Fibroblast of the aortic adventitia (primary cell): ENCODE measurements around the gene SF3B5. TPM values are rescaled to one million over a fixed set of nuclear protein-coding genes. Genes with fewer than 3 reads are reported as not detected.
"Not testable (repeated sequence)": the region's sequence is repeated elsewhere in the genome, so short reads cannot be mapped to it uniquely, and the experiment has no call there.

Source experiments
- DNase-seq: peaks from one replicate; pipeline ENCODE4 v3.0.0-alpha.2; 2010; ENCODE audit warnings: low read depth
- H3K4me3 ChIP-seq: 2 replicates; pipeline ENCODE4 v1.5.1; 2011; ENCODE audit warnings: low read depth, mild to moderate bottlenecking, control low read depth, low read length, moderate library complexity
- total RNA-seq: library from RNA; depleted of rRNA; stranded (reverse); fragments of >200 nt; gene quantifications from 2 replicates; pipeline ENCODE4 v1.2.3, GENCODE V29; 2012; ENCODE audit warnings: low replicate concordance
- TF ChIP-seq, protein P1 (sequence below): IDR thresholded peaks from 2 replicates; pipeline ENCODE4 v1.5.1; 2011; ENCODE audit warnings: mild to moderate bottlenecking, low read length, control low read depth, inconsistent platforms; ENCODE audit not compliant: insufficient read depth

The SF3B5 gene
- total RNA-seq, 1 donor = 115 TPM

GRCh38 chr6:144093658-144094057 is 1.7 kb downstream of the SF3B5 start:
- TF ChIP-seq, protein P1, sequence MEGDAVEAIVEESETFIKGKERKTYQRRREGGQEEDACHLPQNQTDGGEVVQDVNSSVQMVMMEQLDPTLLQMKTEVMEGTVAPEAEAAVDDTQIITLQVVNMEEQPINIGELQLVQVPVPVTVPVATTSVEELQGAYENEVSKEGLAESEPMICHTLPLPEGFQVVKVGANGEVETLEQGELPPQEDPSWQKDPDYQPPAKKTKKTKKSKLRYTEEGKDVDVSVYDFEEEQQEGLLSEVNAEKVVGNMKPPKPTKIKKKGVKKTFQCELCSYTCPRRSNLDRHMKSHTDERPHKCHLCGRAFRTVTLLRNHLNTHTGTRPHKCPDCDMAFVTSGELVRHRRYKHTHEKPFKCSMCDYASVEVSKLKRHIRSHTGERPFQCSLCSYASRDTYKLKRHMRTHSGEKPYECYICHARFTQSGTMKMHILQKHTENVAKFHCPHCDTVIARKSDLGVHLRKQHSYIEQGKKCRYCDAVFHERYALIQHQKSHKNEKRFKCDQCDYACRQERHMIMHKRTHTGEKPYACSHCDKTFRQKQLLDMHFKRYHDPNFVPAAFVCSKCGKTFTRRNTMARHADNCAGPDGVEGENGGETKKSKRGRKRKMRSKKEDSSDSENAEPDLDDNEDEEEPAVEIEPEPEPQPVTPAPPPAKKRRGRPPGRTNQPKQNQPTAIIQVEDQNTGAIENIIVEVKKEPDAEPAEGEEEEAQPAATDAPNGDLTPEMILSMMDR = no peak
- H3K4me3 ChIP-seq = peak overlapping the region; percentile 100

GRCh38 chr6:144093236-144093635 is 2.1 kb downstream of the SF3B5 start:
- TF ChIP-seq, protein P1 = no peak
- no peak overlapping the region for H3K4me3 ChIP-seq

More at GRCh38 chr6:144093658-144094057, 1.7 kb downstream of the SF3B5 start:
- DNase-seq = no peak

GRCh38 chr6:144090384-144090783 is 5.0 kb downstream of the SF3B5 start:
- no peak for DNase-seq
- H3K4me3 ChIP-seq = no peak overlapping the region
- TF ChIP-seq, protein P1 = no peak

More at GRCh38 chr6:144093236-144093635, 2.1 kb downstream of the SF3B5 start:
- no peak for DNase-seq

GRCh38 chr6:144087789-144088426 is 7.5 kb downstream of the SF3B5 start:
- H3K4me3 ChIP-seq = no peak overlapping the region
- TF ChIP-seq, protein P1 = no peak
- DNase-seq = no peak

- TF ChIP-seq, protein P1 = no peak
- no peak for DNase-seq
- no peak overlapping the region for H3K4me3 ChIP-seq
Observed at GRCh38 chr6:144086959-144087358, 8.4 kb downstream of the SF3B5 start.

DNA sequence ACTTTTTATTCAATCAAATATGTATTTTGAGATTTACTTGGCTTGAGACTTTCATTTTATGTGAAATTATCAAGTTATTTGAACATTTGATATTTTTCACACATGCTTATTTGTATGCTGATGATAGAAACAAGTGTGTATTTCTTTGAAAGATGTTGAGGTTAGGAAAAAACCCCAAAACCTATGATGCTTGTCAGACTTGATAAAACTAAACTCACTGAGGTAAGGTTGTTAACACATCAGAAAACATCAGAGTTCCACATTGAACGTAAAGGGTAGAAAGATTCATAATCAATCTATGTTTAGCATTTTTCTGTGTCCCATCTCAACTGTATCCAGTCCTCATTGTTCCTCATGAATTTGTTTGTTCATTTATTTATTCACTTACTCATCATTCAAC is 12.2 kb downstream of the SF3B5 start:
- H3K4me3 ChIP-seq = no peak overlapping the region
- TF ChIP-seq, protein P1 = no peak

GRCh38 chr6:144082412-144082811 is 13.0 kb downstream of the SF3B5 start:
- not testable (repeated sequence) for H3K4me3 ChIP-seq, DNase-seq

More for the DNA sequence above, 12.2 kb downstream of the SF3B5 start:
- no peak for DNase-seq
